Spleen (tissue), 11 donors: Measurements from ENCODE around the gene DRGX. TPM values are rescaled to one million over a fixed set of nuclear protein-coding genes. Genes with fewer than 3 reads are reported as not detected.

Source experiments
- DNase-seq: peaks from one replicate; pipeline ENCODE4 v3.0.0-alpha.2; 2020
- H3K27ac ChIP-seq, 8 donors: fragments of 200-600 bp; sonication (generic) in 7 of 8; 1 replicate in 4 of 8; 2 replicates in 4 of 8; pipeline versions ENCODE4 v1.5.0 to v1.8.0; 2016 to 2021; ENCODE audit warnings: inconsistent platforms in 4 of 8, mild to moderate bottlenecking in 4 of 8, moderate library complexity in 1 of 8
- H3K27me3 ChIP-seq, 7 donors: fragments of 200-600 bp; sonication (generic) in 6 of 7; replicated peaks in 1 of 7; 1 replicate in 4 of 7; 2 replicates in 3 of 7; pipeline versions ENCODE4 v1.5.0 to v1.8.0; 2016 to 2021; ENCODE audit warnings: inconsistent platforms in 3 of 7, mild to moderate bottlenecking in 1 of 7
- H3K36me3 ChIP-seq, 6 donors: fragments of 200-600 bp; sonication (generic) in 5 of 6; 1 replicate in 4 of 6; 2 replicates in 2 of 6; pipeline versions ENCODE4 v1.5.0 to v1.8.0; 2016 to 2021; ENCODE audit warnings: inconsistent platforms in 2 of 6
- H3K4me1 ChIP-seq, 6 donors: fragments of 200-600 bp; sonication (generic) in 5 of 6; 1 replicate in 3 of 6; 2 replicates in 3 of 6; pipeline versions ENCODE4 v1.5.0 to v1.8.0; 2016 to 2021; ENCODE audit warnings: inconsistent platforms in 3 of 6
- H3K4me3 ChIP-seq, 8 donors: fragments of 200-600 bp; sonication (generic) in 7 of 8; 1 replicate in 4 of 8; 2 replicates in 4 of 8; pipeline versions ENCODE4 v1.5.0 to v1.8.0; 2016 to 2021; ENCODE audit warnings: inconsistent platforms in 4 of 8, mild to moderate bottlenecking in 4 of 8, moderate library complexity in 2 of 8
- H3K9me3 ChIP-seq, 8 donors: fragments of 200-600 bp; sonication (generic) in 7 of 8; 1 replicate in 4 of 8; 2 replicates in 4 of 8; pipeline versions ENCODE4 v1.5.0 to v1.8.0; 2016 to 2021; ENCODE audit warnings: inconsistent platforms in 4 of 8
- CTCF ChIP-seq, 11 experiments: fragments of 200-600 bp in 7 of 11; fragments of 450-650 bp in 4 of 11; sonication (generic) in 4 of 11; IDR thresholded peaks in 8 of 11; conservative IDR thresholded peaks in 3 of 11; 1 replicate in 7 of 11; 2 replicates in 4 of 11; pipeline versions ENCODE4 v1.4.0 to v1.8.0; 2016 to 2021; ENCODE audit warnings: antibody characterized with exemption in 11 of 11, inconsistent platforms in 4 of 11, mild to moderate bottlenecking in 1 of 11
- POLR2A ChIP-seq, 3 donors: fragments of 450-650 bp; IDR thresholded peaks; one replicate each; pipeline ENCODE4 v1.5.1; 2017; ENCODE audit warnings: antibody characterized with exemption in 3 of 3, mild to moderate bottlenecking in 1 of 3
- POLR2AphosphoS5 ChIP-seq, 3 donors: sonication (generic); formaldehyde crosslinking; IDR thresholded peaks; one replicate each; pipeline ENCODE4 v1.5.1; 2017; ENCODE audit warnings: antibody characterized with exemption in 3 of 3
- WGBS, 5 donors: extraction: QIAGEN DNeasy Blood & Tissue Kit in 3 of 5; methylation state at CpG; one replicate each; pipeline versions ENCODE4 v1.1.5 to v1.1.7; 2013 to 2018; 5-methylcytosine and 5-hydroxymethylcytosine counted together
- intact Hi-C: fragments of 100-400 bp; cut with DNase I; formaldehyde crosslinking; loops from one replicate; pipeline ENCODE4 v1.15.0; 2023; ENCODE audit warnings: low total_unique reads
- polyA plus RNA-seq, 3 donors: library from polyadenylated mRNA; stranded (reverse); fragments of 200-250 nt; gene quantifications; one replicate each; pipeline ENCODE4 v1.2.1, GENCODE V29; 2013
- total RNA-seq, 7 donors: library from RNA; depleted of rRNA in 3 of 7; stranded (reverse); fragments of >200 nt in 3 of 7; fragmentation: NEBNext Ultra II Directional in 4 of 7; extraction: Animal tissue kit (Norgen Biotek cat#: 25700) in 4 of 7; gene quantifications; one replicate each; pipeline versions ENCODE4 v1.1.0 to v1.2.1, GENCODE V29; 2016 to 2021
- donor health status: healthy with polysubstance abuse.
- donor health status: DM: no; HTN: no; CAD: no; lungs with moderate emphysema.
- donor health status: DM: no; HTN: no; CAD: no.
- donor health status: Bipolar disorder and iron deficiency.
- donor health status: healthy.
- donor health status: DM: no; HTN: no; CAD: no.
- donor health status: DM: yes; HTN: yes; CAD: no.

DRGX gene
- total and polyA plus RNA-seq, 10 donors = 0.03 to 0.11 TPM; not detected in 8

- no peak for DNase-seq
- Histone ChIP-seq H3K9me3 (no peaks in the 10 kb centered on the region), H3K36me3 (no peaks in the 10 kb centered on the region), H3K4me1 (peaks cover 16 to 40% (median 30%) of the 10 kb centered on the region in 6 donors), H3K4me3 (no peak overlapping the region), H3K27me3 (peaks cover 16 to 98% (median 73%) of the 10 kb centered on the region in 7 donors), H3K27ac (no peak overlapping the region)
- TF ChIP-seq CTCF (IDR thresholded peaks at IDR 0.05 in 8 of 11, conservative IDR thresholded peaks at IDR 0.05 in 3 of 11) = no peak
- TF ChIP-seq POLR2AphosphoS5 (IDR thresholded peaks at IDR 0.05) = no peak
- no peak for TF ChIP-seq POLR2A (IDR thresholded peaks at IDR 0.05)
- intact Hi-C loops = no loop called here
- 51 to 66% (median 64%) methylated on average over 4 of the region's 4 CpGs for WGBS, 5 donors
Measured at GRCh38 chr10:49393757-49394156, 2.1 kb downstream of the DRGX start.

- WGBS, 5 donors = 88 to 97% (median 96%) methylated on average over 1 of the region's 1 CpG
- TF ChIP-seq CTCF (IDR thresholded peaks at IDR 0.05 in 8 of 11, conservative IDR thresholded peaks at IDR 0.05 in 3 of 11) = no peak
- TF ChIP-seq POLR2A (IDR thresholded peaks at IDR 0.05) = no peak
- TF ChIP-seq POLR2AphosphoS5 (IDR thresholded peaks at IDR 0.05) = no peak
- Histone ChIP-seq H3K27me3 (peaks cover 14 to 96% (median 72%) of the 10 kb centered on the region in 7 donors), H3K27ac (no peak overlapping the region), H3K9me3 (no peaks in the 10 kb centered on the region), H3K36me3 (no peaks in the 10 kb centered on the region), H3K4me1 (peaks cover 14 to 35% (median 26%) of the 10 kb centered on the region in 6 donors), H3K4me3 (no peak overlapping the region)
- no peak for DNase-seq
- intact Hi-C loops = no loop called here
Measured at GRCh38 chr10:49393301-49393700, 2.6 kb downstream of the DRGX start.

GRCh38 chr10:49389361-49389933, 6.4 kb downstream of the DRGX start:
- Histone ChIP-seq H3K36me3 (no peaks in the 10 kb centered on the region), H3K4me1 (no peaks in the 10 kb centered on the region), H3K4me3 (no peak overlapping the region), H3K9me3 (no peaks in the 10 kb centered on the region), H3K27ac (no peak overlapping the region), H3K27me3 (peaks cover 0 to 88% (median 34%) of the 10 kb centered on the region in 7 donors)
- 85 to 93% (median 92%) methylated on average over 15 of the region's 15 CpGs for WGBS, 5 donors
- no peak for DNase-seq
- intact Hi-C loops = no loop called here
- no peak for TF ChIP-seq CTCF (IDR thresholded peaks at IDR 0.05 in 8 of 11, conservative IDR thresholded peaks at IDR 0.05 in 3 of 11)
- TF ChIP-seq POLR2A (IDR thresholded peaks at IDR 0.05) = no peak
- no peak for TF ChIP-seq POLR2AphosphoS5 (IDR thresholded peaks at IDR 0.05)

GRCh38 chr10:49388161-49388560, 7.7 kb downstream of the DRGX start:
- no peaks in the 10 kb centered on the region for H3K9me3 ChIP-seq
- TF ChIP-seq POLR2A (IDR thresholded peaks at IDR 0.05) = no peak
- intact Hi-C loops = no loop called here
- no peaks in the 10 kb centered on the region for H3K4me1 ChIP-seq
- H3K4me3 ChIP-seq = no peak overlapping the region
- H3K36me3 ChIP-seq = no peaks in the 10 kb centered on the region
- H3K27ac ChIP-seq = no peak overlapping the region
- H3K27me3 ChIP-seq = peaks cover 0 to 88% (median 21%) of the 10 kb centered on the region in 7 donors
- DNase-seq = no peak
